Measurements from ENCODE around the gene L1CAM.

DNA sequence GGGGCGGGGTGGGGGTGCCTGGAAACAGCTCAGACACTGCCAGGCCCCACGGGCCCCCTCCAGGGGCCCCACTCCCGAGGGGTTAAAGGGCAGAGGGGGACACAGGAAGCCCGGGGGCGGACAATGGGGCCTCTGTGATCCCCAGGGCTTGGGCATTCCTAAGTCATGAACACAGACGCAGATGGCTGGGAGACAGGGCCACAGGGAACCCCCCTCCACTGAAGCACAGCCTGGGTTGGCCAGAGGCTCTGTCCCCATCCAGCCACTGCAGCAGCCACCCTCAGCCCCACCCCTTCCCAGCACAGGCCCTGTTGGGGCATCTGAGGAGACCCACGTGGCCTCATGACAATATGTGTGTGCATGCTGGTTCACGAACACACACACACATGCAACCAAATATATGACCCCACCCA is 3.9 kb downstream of the L1CAM start:
- TF ChIP-seq POLR2A (IDR thresholded peaks at IDR 0.05) (no peak), POLR2AphosphoS5 (IDR thresholded peaks at IDR 0.05) (no peak)
- TF ChIP-seq, protein P1, sequence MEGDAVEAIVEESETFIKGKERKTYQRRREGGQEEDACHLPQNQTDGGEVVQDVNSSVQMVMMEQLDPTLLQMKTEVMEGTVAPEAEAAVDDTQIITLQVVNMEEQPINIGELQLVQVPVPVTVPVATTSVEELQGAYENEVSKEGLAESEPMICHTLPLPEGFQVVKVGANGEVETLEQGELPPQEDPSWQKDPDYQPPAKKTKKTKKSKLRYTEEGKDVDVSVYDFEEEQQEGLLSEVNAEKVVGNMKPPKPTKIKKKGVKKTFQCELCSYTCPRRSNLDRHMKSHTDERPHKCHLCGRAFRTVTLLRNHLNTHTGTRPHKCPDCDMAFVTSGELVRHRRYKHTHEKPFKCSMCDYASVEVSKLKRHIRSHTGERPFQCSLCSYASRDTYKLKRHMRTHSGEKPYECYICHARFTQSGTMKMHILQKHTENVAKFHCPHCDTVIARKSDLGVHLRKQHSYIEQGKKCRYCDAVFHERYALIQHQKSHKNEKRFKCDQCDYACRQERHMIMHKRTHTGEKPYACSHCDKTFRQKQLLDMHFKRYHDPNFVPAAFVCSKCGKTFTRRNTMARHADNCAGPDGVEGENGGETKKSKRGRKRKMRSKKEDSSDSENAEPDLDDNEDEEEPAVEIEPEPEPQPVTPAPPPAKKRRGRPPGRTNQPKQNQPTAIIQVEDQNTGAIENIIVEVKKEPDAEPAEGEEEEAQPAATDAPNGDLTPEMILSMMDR (IDR thresholded peaks at IDR 0.05): no peak
